ENCODE results near the gene APOO.

DNA sequence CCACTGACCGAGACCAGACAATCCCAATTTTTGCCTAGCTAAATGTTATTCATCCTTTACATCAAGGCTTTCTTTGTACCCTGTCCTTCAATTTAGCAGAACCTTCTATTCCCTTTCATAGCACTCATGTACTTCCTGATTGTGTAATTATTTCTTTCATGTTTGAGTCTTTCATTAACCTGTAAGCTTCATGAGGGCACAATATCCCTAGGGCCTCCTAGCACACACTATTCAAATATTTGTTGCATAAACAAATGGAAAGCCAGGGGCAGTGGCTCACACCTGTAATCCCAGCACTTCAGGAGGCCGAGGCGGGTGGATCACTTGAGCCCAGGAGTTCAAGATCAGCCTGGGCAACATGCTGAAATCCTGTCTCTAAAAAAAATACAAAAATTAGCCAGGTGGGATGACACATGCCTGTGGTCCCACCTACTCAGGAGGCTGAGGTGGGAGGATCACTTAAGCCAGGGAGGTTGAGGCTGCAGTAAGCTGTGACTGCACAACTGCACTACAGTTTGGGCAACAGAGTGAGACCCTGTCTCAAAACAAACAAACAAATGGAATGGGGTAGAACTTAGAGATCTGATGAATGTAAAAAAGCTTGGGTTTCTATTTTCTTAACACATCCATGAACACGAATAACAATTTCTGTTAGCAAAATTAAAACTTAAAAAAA lies 65.8 kb downstream of the APOO start:
- TF ChIP-seq, protein P1, sequence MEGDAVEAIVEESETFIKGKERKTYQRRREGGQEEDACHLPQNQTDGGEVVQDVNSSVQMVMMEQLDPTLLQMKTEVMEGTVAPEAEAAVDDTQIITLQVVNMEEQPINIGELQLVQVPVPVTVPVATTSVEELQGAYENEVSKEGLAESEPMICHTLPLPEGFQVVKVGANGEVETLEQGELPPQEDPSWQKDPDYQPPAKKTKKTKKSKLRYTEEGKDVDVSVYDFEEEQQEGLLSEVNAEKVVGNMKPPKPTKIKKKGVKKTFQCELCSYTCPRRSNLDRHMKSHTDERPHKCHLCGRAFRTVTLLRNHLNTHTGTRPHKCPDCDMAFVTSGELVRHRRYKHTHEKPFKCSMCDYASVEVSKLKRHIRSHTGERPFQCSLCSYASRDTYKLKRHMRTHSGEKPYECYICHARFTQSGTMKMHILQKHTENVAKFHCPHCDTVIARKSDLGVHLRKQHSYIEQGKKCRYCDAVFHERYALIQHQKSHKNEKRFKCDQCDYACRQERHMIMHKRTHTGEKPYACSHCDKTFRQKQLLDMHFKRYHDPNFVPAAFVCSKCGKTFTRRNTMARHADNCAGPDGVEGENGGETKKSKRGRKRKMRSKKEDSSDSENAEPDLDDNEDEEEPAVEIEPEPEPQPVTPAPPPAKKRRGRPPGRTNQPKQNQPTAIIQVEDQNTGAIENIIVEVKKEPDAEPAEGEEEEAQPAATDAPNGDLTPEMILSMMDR (IDR thresholded peaks at IDR 0.05): no peak
- TF ChIP-seq POLR2A (IDR thresholded peaks at IDR 0.05): no peak
